Endothelial cell of umbilical vein (primary cell): ENCODE data around the gene RAB1B. TPM values are rescaled to one million over a fixed set of nuclear protein-coding genes. Genes with fewer than 3 reads are reported as not detected.
A peak's percentile ranks its signal among the peaks of the same experiment; 100 is the strongest.

Experiments
- BruUV-seq: library from RNA; stranded (reverse); fragments of 400-500 nt; replicated peaks from 2 replicates; lab custom pipeline; 2021; lab: Mats Ljungman, UMichigan
- CTCF ChIA-PET: fragments of 300-600, 350-600 bp; sonication (Branson Sonifier 250); formaldehyde crosslinking; loops from one replicate; lab custom pipeline; 2021; ENCODE audit warnings: antibody characterized with exemption, inconsistent platforms; lab: Charles Lee
- POLR2A ChIA-PET: fragments of 300-600, 350-600 bp; sonication (Branson Sonifier 250); formaldehyde crosslinking; loops from one replicate; lab custom pipeline; 2021; ENCODE audit warnings: antibody characterized with exemption, inconsistent platforms; lab: Charles Lee
- DNase-seq: peaks from one replicate; pipeline ENCODE4 v3.0.0-alpha.2; 2011; ENCODE audit warnings: low read depth, low spot score
- FAIRE-seq: peaks from 2 replicates; lab custom pipeline; 2011; peaks lifted over from hg19 to GRCh38; lab: Jason Lieb, UNC
- H2AFZ ChIP-seq: 2 replicates; pipeline ENCODE4 v1.6.0; 2012; ENCODE audit warnings: low read depth, low read length, control low read depth, inconsistent platforms
- H3K27ac ChIP-seq: 2 replicates; pipeline ENCODE4 v1.5.1; 2011; ENCODE audit warnings: low read depth, mild to moderate bottlenecking, control low read depth, low read length, moderate library complexity; ENCODE audit not compliant: insufficient read depth
- H3K27me3 ChIP-seq, 2 experiments: 2 replicates each; pipeline versions ENCODE4 v1.6.0 to v1.6.1; 2011; ENCODE audit warnings: low read length in 2 of 2, mixed read lengths in 1 of 2; ENCODE audit not compliant: control insufficient read depth in 2 of 2, insufficient read depth in 2 of 2
- H3K36me3 ChIP-seq, 2 experiments: 2 replicates in 1 of 2; 3 replicates in 1 of 2; pipeline ENCODE4 v1.5.1; 2011; ENCODE audit warnings: low read length in 2 of 2, mild to moderate bottlenecking in 1 of 2, moderate library complexity in 1 of 2; ENCODE audit not compliant: control insufficient read depth in 2 of 2, insufficient read depth in 2 of 2; ENCODE audit errors: extremely low read depth in 1 of 2
- H3K4me1 ChIP-seq: 3 replicates; pipeline ENCODE4 v1.5.1; 2011; ENCODE audit warnings: mild to moderate bottlenecking, low read length; ENCODE audit not compliant: control insufficient read depth, insufficient read depth; ENCODE audit errors: extremely low read depth
- H3K4me2 ChIP-seq: 2 replicates; pipeline ENCODE4 v1.6.1; 2011; ENCODE audit warnings: low read length, control low read depth, mixed read lengths; ENCODE audit not compliant: insufficient read depth
- H3K4me3 ChIP-seq, 3 experiments: fragments of 200-600 bp in 1 of 3; sonication (generic), shearing (Covaris generic) in 1 of 3; replicated peaks in 1 of 3; 2 replicates each; pipeline ENCODE4 v1.5.1; 2011 to 2016; ENCODE audit warnings: control low read depth in 3 of 3, low read length in 3 of 3, mild to moderate bottlenecking in 2 of 3, inconsistent platforms in 1 of 3, low read depth in 1 of 3, moderate library complexity in 1 of 3; ENCODE audit not compliant: insufficient read depth in 1 of 3
- H3K79me2 ChIP-seq: 2 replicates; pipeline ENCODE4 v1.6.0; 2012; ENCODE audit warnings: low read length, inconsistent platforms; ENCODE audit not compliant: control insufficient read depth, insufficient read depth
- H3K9ac ChIP-seq: replicated peaks from 2 replicates; pipeline ENCODE3; 2011; ENCODE audit warnings: low read length, control low read depth; ENCODE audit not compliant: insufficient read depth; ENCODE audit errors: extremely low read depth
- H3K9me1 ChIP-seq: replicated peaks from 3 replicates; pipeline ENCODE4 v1.6.0; 2011; ENCODE audit warnings: mild to moderate bottlenecking, low read length; ENCODE audit not compliant: control insufficient read depth, insufficient read depth; ENCODE audit errors: extremely low read depth
- H3K9me3 ChIP-seq: replicated peaks from 2 replicates; pipeline ENCODE4 v1.5.1; 2012; ENCODE audit warnings: low read length, inconsistent platforms; ENCODE audit not compliant: control insufficient read depth, insufficient read depth
- H4K20me1 ChIP-seq: replicated peaks from 2 replicates; pipeline ENCODE3; 2011; ENCODE audit warnings: mild to moderate bottlenecking, low read length; ENCODE audit not compliant: control insufficient read depth, insufficient read depth; ENCODE audit errors: extremely low read depth
- CTCF ChIP-seq, 2 donors: IDR thresholded peaks; 1 replicate in 1 of 2; 2 replicates in 1 of 2; pipeline ENCODE4 v1.5.1; 2011; ENCODE audit warnings: low read length in 2 of 2, mild to moderate bottlenecking in 2 of 2, moderate library complexity in 2 of 2, control low read depth in 1 of 2, inconsistent platforms in 1 of 2, low read depth in 1 of 2; ENCODE audit not compliant: insufficient read depth in 1 of 2; ENCODE audit errors: extremely low read depth in 1 of 2
- EZH2 ChIP-seq: IDR thresholded peaks from 2 replicates; pipeline ENCODE4 v1.6.1; 2012; ENCODE audit warnings: borderline replicate concordance, low read depth, mild to moderate bottlenecking, moderate library complexity, low read length, inconsistent platforms; ENCODE audit not compliant: severe bottlenecking
- FOS ChIP-seq: IDR thresholded peaks from 2 replicates; pipeline ENCODE4 v1.6.1; 2011; ENCODE audit warnings: mild to moderate bottlenecking, low read length, moderate library complexity, borderline replicate concordance; ENCODE audit not compliant: insufficient read depth
- GATA2 ChIP-seq: IDR thresholded peaks from 2 replicates; pipeline ENCODE4 v1.7.0; 2011; ENCODE audit warnings: low read depth, mild to moderate bottlenecking, moderate library complexity, mixed read lengths, low read length; ENCODE audit not compliant: insufficient read length, insufficient read depth
- JUN ChIP-seq: IDR thresholded peaks from 2 replicates; pipeline ENCODE4 v1.6.1; 2011; ENCODE audit warnings: borderline replicate concordance, low read depth; ENCODE audit not compliant: insufficient read length, insufficient read depth
- MAX ChIP-seq: IDR thresholded peaks from 2 replicates; pipeline ENCODE4 v1.6.1; 2011; ENCODE audit not compliant: insufficient read depth, insufficient read length
- MYC ChIP-seq: IDR thresholded peaks from one replicate; pipeline ENCODE4 v1.6.1; 2011; ENCODE audit warnings: mild to moderate bottlenecking, low read depth, low read length
- POLR2A ChIP-seq: IDR thresholded peaks from 2 replicates; pipeline ENCODE4 v1.6.1; 2012; ENCODE audit warnings: low read depth, mild to moderate bottlenecking, control low read depth, low read length
- POLR2AphosphoS5 ChIP-seq: IDR thresholded peaks from 2 replicates; pipeline ENCODE4 v1.6.1; 2012; ENCODE audit warnings: low read depth, mild to moderate bottlenecking, control low read depth, low read length, moderate library complexity; ENCODE audit not compliant: insufficient read depth
- dilution Hi-C: fragments of 300-500 bp; cut with MboI; formaldehyde crosslinking; loops from one replicate; pipeline ENCODE4 v1.15.0; 2019; ENCODE audit warnings: low sequenced_read_pairs; ENCODE audit not compliant: extremely low pct_ligation_motif_present
- intact Hi-C: fragments of 100-400 bp; cut with micrococcal nuclease; formaldehyde crosslinking; loops from one replicate; pipeline ENCODE4 v1.10.0; 2022
- polyA plus RNA-seq, 4 experiments: library from polyadenylated mRNA; depleted of rRNA in 3 of 4; stranded (reverse) in 3 of 4; unstranded in 1 of 4; fragments of >200 nt; gene quantifications; 2 replicates each; pipeline versions ENCODE4 v1.2.1 to v1.2.3, GENCODE V29; 2011 to 2012; ENCODE audit warnings: missing spikeins in 1 of 4
- total RNA-seq: library from RNA; stranded (reverse); gene quantifications from 2 replicates; pipeline ENCODE4 v1.2.3, GENCODE V29; 2021

RAB1B gene
- total and polyA plus RNA-seq, 2 donors (not counting 3 experiments of a cell fraction or from before 2014, with no cell fraction given): 171 to 383 TPM

- Histone ChIP-seq H3K9me3 (no peaks in the 10 kb centered on the region), H4K20me1 (no peaks in the 10 kb centered on the region), H3K9ac (peak overlapping the region; percentile 46), H3K4me3 (peak overlapping the region; percentile 9 to 73 (median 62)), H3K79me2 (peaks cover 12% of the 10 kb centered on the region), H3K4me2 (peak overlapping the region; percentile 69), H3K27me3 (peaks cover 20% of the 10 kb centered on the region in 2 experiments), H3K27ac (peak overlapping the region; percentile 54), H3K9me1 (no peaks in the 10 kb centered on the region), H3K36me3 (peaks cover 0 to 6% of the 10 kb centered on the region in 2 experiments), H3K4me1 (peaks cover 13% of the 10 kb centered on the region), H2AFZ (peak overlapping the region; percentile 77)
- POLR2A ChIA-PET: interaction anchor here (1.0 to 1.4 kb wide), 4 partner anchors 22 to 53 kb away, joined by 3 to 12 read pairs (median 7); partner anchors contain the start of genes RAB1B and RIN1
- no peak for FAIRE-seq
- CTCF ChIA-PET: interaction anchor here (1.0 to 1.9 kb wide), 6 partner anchors 7 to 67 kb away, joined by 3 to 10 read pairs (median 6); no protein-coding TSS in a partner anchor
- TF ChIP-seq POLR2AphosphoS5: no peak
- TF ChIP-seq MAX: no peak
- no peak for TF ChIP-seq EZH2
- TF ChIP-seq CTCF (IDR thresholded peaks at IDR 0.05; ENCODE audit: extremely low read depth in 1 of 2, insufficient read depth in 1 of 2, low read depth in 1 of 2, low read length in 2 of 2): no peak
- TF ChIP-seq GATA2: no peak
- TF ChIP-seq FOS: no peak
- no peak for TF ChIP-seq POLR2A
- no peak for TF ChIP-seq JUN
- no peak for TF ChIP-seq MYC
- dilution Hi-C loops: no loop called here
- BruUV-seq: TSS peak; percentile 93
- DNase-seq: no peak
- intact Hi-C loops: loop anchor here (1.0 kb wide), 3 partner anchors 22 to 132 kb away; partner anchors contain the start of gene NPAS4
These were observed 21.3 kb downstream of the RAB1B start for GRCh38 chr11:66289548-66290329.
